HCT116 (cell line): ENCODE data around the gene PAM16. TPM values are rescaled to one million over a fixed set of nuclear protein-coding genes. Genes with fewer than 3 reads are reported as not detected.

Source experiments
- ATAC-seq: fragments of 200-7000 bp; cut with Tn5 transposase; 2 replicates; pipeline ENCODE4 v1.9.1; 2020; ENCODE audit warnings: mild to moderate bottlenecking, moderate library complexity
- BruUV-seq: library from RNA; stranded (reverse); fragments of 400-500 nt; replicated peaks from 2 replicates; lab custom pipeline; 2021; lab: Mats Ljungman, UMichigan
- CTCF ChIA-PET: fragments of 300-600 bp; sonication (Branson Sonifier 250); formaldehyde crosslinking; loops from one replicate; lab custom pipeline; 2021; ENCODE audit warnings: antibody characterized with exemption; lab: Charles Lee
- POLR2A ChIA-PET: fragments of 300-600, 350-600 bp; sonication (Branson Sonifier 250); formaldehyde crosslinking; loops from one replicate; lab custom pipeline; 2021; ENCODE audit warnings: antibody characterized with exemption; lab: Charles Lee
- RAD21 ChIA-PET, 2 experiments: fragments of 300-600 bp; sonication (Branson Sonifier 250); formaldehyde crosslinking; loops; one replicate each; lab custom pipeline; 2023; ENCODE audit warnings: low total read pairs in 2 of 2; ENCODE audit not compliant: uncharacterized antibody in 2 of 2, unreplicated experiment in 2 of 2, low non-redundant PET in 1 of 2; lab: Charles Lee
- DNase-seq: peaks from one replicate; pipeline ENCODE4 v3.0.0-alpha.2; 2010; ENCODE audit warnings: low read depth, low spot score
- H2AFZ ChIP-seq: fragments of 200-600 bp; shearing (Covaris generic), sonication (generic); 2 replicates; pipeline ENCODE4 v1.6.1; 2017; ENCODE audit warnings: low read depth, mixed run types, mixed read lengths, antibody characterized with exemption, low read length; ENCODE audit not compliant: poor library complexity, severe bottlenecking
- H3K27ac ChIP-seq: 2 replicates; pipeline ENCODE4 v1.5.1; 2012; ENCODE audit warnings: low read depth, low read length
- H3K27me3 ChIP-seq: fragments of 200-600 bp; sonication (generic); 2 replicates; pipeline ENCODE4 v1.6.1; 2016; ENCODE audit warnings: mixed run types, low read length, mixed read lengths; ENCODE audit not compliant: insufficient read depth
- H3K36me3 ChIP-seq, 2 experiments: fragments of 200-500 bp in 1 of 2; fragments of 200-600 bp in 1 of 2; sonication (Bioruptor generic) in 1 of 2; sonication (generic) in 1 of 2; 2 replicates each; pipeline versions ENCODE4 v1.5.1 to v1.6.1; 2014 to 2016; ENCODE audit warnings: low read length in 2 of 2, inconsistent platforms in 1 of 2, mixed read lengths in 1 of 2, mixed run types in 1 of 2; ENCODE audit not compliant: insufficient read depth in 2 of 2, control insufficient read depth in 1 of 2
- H3K4me1 ChIP-seq, 2 experiments: fragments of 200-600 bp in 1 of 2; sonication (generic) in 1 of 2; 2 replicates each; pipeline versions ENCODE4 v1.5.1 to v1.6.1; 2012 to 2017; ENCODE audit warnings: low read length in 2 of 2, inconsistent platforms in 1 of 2, mild to moderate bottlenecking in 1 of 2, mixed read lengths in 1 of 2, mixed run types in 1 of 2, moderate library complexity in 1 of 2; ENCODE audit not compliant: insufficient read depth in 2 of 2, control insufficient read depth in 1 of 2
- H3K4me2 ChIP-seq: fragments of 200-600 bp; sonication (generic); 2 replicates; pipeline ENCODE4 v1.6.1; 2017; ENCODE audit warnings: mixed run types, low read length, mixed read lengths
- H3K4me3 ChIP-seq, 2 experiments: fragments of 200-600 bp in 1 of 2; sonication (generic) in 1 of 2; replicated peaks in 1 of 2; 2 replicates each; pipeline ENCODE4 v1.5.1; 2011 to 2016; ENCODE audit warnings: low read length in 2 of 2, control low read depth in 1 of 2, low read depth in 1 of 2, mild to moderate bottlenecking in 1 of 2, mixed read lengths in 1 of 2, mixed run types in 1 of 2
- H3K79me2 ChIP-seq: fragments of 200-600 bp; sonication (generic); 2 replicates; pipeline ENCODE4 v1.6.1; 2017; ENCODE audit warnings: mild to moderate bottlenecking, mixed run types, low read length, moderate library complexity, mixed read lengths; ENCODE audit not compliant: insufficient read depth
- H3K9ac ChIP-seq: fragments of 200-600 bp; sonication (generic); 2 replicates; pipeline ENCODE4 v1.6.1; 2016; ENCODE audit warnings: low read length, mixed read lengths
- H3K9me2 ChIP-seq: fragments of 200-600 bp; sonication (generic), shearing (Covaris generic); 2 replicates; pipeline ENCODE4 v1.6.1; 2017; ENCODE audit warnings: mixed run types, mild to moderate bottlenecking, moderate library complexity; ENCODE audit not compliant: insufficient read depth
- H3K9me3 ChIP-seq, 2 experiments: fragments of 200-500 bp in 1 of 2; fragments of 200-600 bp in 1 of 2; sonication (Bioruptor generic) in 1 of 2; sonication (generic) in 1 of 2; 2 replicates each; pipeline ENCODE4 v1.6.1; 2014 to 2017; ENCODE audit warnings: low read length in 2 of 2, mixed read lengths in 2 of 2, inconsistent platforms in 1 of 2, low read depth in 1 of 2, mild to moderate bottlenecking in 1 of 2, mixed run types in 1 of 2, moderate library complexity in 1 of 2; ENCODE audit not compliant: control insufficient read depth in 1 of 2, insufficient read depth in 1 of 2
- H4K20me1 ChIP-seq: fragments of 200-600 bp; sonication (generic), shearing (Covaris generic); 2 replicates; pipeline ENCODE4 v1.6.1; 2017; ENCODE audit warnings: mixed run types, mild to moderate bottlenecking, moderate library complexity; ENCODE audit not compliant: insufficient read depth
- CEBPB ChIP-seq: IDR thresholded peaks from 2 replicates; pipeline ENCODE4 v1.6.1; 2012; ENCODE audit warnings: low read depth
- ELF1 ChIP-seq: IDR thresholded peaks from 2 replicates; pipeline ENCODE4 v1.6.1; 2012; ENCODE audit warnings: low read depth, borderline replicate concordance
- EZH2phosphoT487 ChIP-seq: fragments of 200-600 bp; IDR thresholded peaks from 2 replicates; pipeline ENCODE4 v1.6.1; 2018; ENCODE audit warnings: antibody characterized with exemption, borderline replicate concordance
- FOSL1 ChIP-seq: IDR thresholded peaks from 2 replicates; pipeline ENCODE4 v1.6.1; 2012; ENCODE audit warnings: low read depth
- POLR2A ChIP-seq: IDR thresholded peaks from 2 replicates; pipeline ENCODE4 v1.7.0; 2011; ENCODE audit warnings: borderline replicate concordance; ENCODE audit not compliant: insufficient read depth, insufficient read length; ENCODE audit errors: extremely low read depth
- RAD21 ChIP-seq: IDR thresholded peaks from 2 replicates; pipeline ENCODE4 v1.6.1; 2012; ENCODE audit warnings: low read depth, mild to moderate bottlenecking
- SIN3A ChIP-seq: IDR thresholded peaks from 2 replicates; pipeline ENCODE4 v1.6.1; 2012; ENCODE audit warnings: low read depth
- YY1 ChIP-seq: IDR thresholded peaks from 2 replicates; pipeline ENCODE4 v1.6.1; 2011; ENCODE audit warnings: low read length, low read depth, moderate library complexity, mild to moderate bottlenecking; ENCODE audit not compliant: insufficient replicate concordance; ENCODE audit errors: extremely low read depth
- intact Hi-C: fragments of 100-400 bp; cut with micrococcal nuclease; formaldehyde crosslinking; loops from 2 replicates; pipeline ENCODE4 v1.10.0; 2022
- total RNA-seq: library from RNA; stranded (reverse); gene quantifications from one replicate; pipeline ENCODE4 v1.2.1, GENCODE V29; 2021; ENCODE audit not compliant: unreplicated experiment
- TF ChIP-seq, protein P1 (sequence below): IDR thresholded peaks from 2 replicates; pipeline ENCODE4 v1.6.1; 2011; ENCODE audit warnings: mild to moderate bottlenecking, low read length, moderate library complexity; ENCODE audit not compliant: insufficient replicate concordance; ENCODE audit errors: extremely low read depth
- TF ChIP-seq, protein P2 (sequence below): IDR thresholded peaks from 2 replicates; pipeline ENCODE4 v1.6.1; 2012; ENCODE audit warnings: low read depth
- TF ChIP-seq, protein P3 (sequence below): IDR thresholded peaks from 2 replicates; pipeline ENCODE4 v1.6.1; 2012

The PAM16 gene
- total RNA-seq, 1 experiment from 2014 or later: 102 TPM

DNA sequence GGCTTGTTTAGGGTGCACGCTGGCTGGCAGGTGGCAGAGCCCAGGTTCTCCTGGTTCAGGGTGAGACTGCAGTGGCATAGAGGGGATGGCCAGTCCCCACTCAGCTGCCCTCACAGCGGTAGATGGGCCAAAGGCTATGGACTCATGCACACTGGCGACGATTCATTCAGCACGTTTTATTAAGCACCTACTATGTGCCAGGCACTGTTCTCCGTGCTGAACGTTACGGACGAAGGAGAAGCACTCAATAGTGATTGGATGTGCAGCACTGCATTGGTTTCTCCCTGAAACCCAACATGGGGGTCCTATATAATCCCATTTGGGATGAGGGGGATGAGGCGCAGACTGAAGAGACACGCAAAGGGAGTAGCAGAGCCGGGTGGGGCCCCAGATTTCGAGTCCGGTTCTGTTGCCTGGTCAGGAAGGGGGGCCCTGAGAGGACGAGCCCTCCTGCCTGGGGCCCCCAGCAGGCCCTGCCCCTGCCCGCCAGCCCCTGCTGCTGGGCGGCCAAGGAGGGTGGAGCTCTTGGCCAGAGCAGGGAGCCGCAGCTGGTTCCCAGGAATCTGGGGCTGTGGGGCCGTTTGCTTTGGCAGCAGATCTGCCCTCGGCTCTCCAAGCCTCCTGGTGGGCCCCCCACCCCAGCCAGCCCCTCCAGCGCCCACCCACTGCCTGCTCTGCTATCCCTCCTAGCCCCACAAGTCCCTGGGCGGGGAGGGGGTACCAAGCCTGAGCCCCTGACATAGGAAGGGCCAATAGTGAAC, 26.4 kb downstream of the PAM16 start:
- intact Hi-C loops: no loop called here

More for the DNA sequence above, 26.4 kb downstream of the PAM16 start:
- DNase-seq (no peak), ATAC-seq (no peak; the same call in 1 of the 2 replicates)
- H3K4me3 ChIP-seq: no peak overlapping the region
- no peak overlapping the region for H2AFZ ChIP-seq
- H3K36me3 ChIP-seq: no peaks in the 10 kb centered on the region
- peaks cover 91% of the 10 kb centered on the region for H3K79me2 ChIP-seq
- H3K4me2 ChIP-seq: no peak overlapping the region
- RAD21 ChIA-PET: interaction anchor here in 1 of 2 experiments (1.0 kb wide), 1 partner anchor 18 kb away, joined by 3 read pairs; no protein-coding TSS in a partner anchor
- TF ChIP-seq RAD21: no peak
- TF ChIP-seq, protein P1, sequence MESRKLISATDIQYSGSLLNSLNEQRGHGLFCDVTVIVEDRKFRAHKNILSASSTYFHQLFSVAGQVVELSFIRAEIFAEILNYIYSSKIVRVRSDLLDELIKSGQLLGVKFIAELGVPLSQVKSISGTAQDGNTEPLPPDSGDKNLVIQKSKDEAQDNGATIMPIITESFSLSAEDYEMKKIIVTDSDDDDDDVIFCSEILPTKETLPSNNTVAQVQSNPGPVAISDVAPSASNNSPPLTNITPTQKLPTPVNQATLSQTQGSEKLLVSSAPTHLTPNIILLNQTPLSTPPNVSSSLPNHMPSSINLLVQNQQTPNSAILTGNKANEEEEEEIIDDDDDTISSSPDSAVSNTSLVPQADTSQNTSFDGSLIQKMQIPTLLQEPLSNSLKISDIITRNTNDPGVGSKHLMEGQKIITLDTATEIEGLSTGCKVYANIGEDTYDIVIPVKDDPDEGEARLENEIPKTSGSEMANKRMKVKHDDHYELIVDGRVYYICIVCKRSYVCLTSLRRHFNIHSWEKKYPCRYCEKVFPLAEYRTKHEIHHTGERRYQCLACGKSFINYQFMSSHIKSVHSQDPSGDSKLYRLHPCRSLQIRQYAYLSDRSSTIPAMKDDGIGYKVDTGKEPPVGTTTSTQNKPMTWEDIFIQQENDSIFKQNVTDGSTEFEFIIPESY: no peak
- TF ChIP-seq YY1: no peak
- TF ChIP-seq, protein P2, sequence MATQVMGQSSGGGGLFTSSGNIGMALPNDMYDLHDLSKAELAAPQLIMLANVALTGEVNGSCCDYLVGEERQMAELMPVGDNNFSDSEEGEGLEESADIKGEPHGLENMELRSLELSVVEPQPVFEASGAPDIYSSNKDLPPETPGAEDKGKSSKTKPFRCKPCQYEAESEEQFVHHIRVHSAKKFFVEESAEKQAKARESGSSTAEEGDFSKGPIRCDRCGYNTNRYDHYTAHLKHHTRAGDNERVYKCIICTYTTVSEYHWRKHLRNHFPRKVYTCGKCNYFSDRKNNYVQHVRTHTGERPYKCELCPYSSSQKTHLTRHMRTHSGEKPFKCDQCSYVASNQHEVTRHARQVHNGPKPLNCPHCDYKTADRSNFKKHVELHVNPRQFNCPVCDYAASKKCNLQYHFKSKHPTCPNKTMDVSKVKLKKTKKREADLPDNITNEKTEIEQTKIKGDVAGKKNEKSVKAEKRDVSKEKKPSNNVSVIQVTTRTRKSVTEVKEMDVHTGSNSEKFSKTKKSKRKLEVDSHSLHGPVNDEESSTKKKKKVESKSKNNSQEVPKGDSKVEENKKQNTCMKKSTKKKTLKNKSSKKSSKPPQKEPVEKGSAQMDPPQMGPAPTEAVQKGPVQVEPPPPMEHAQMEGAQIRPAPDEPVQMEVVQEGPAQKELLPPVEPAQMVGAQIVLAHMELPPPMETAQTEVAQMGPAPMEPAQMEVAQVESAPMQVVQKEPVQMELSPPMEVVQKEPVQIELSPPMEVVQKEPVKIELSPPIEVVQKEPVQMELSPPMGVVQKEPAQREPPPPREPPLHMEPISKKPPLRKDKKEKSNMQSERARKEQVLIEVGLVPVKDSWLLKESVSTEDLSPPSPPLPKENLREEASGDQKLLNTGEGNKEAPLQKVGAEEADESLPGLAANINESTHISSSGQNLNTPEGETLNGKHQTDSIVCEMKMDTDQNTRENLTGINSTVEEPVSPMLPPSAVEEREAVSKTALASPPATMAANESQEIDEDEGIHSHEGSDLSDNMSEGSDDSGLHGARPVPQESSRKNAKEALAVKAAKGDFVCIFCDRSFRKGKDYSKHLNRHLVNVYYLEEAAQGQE: no peak
- TF ChIP-seq POLR2A: no peak
- TF ChIP-seq SIN3A: no peak
- no peak for TF ChIP-seq ELF1
- no peak for TF ChIP-seq FOSL1
- no peak for TF ChIP-seq EZH2phosphoT487
- TF ChIP-seq, protein P3, sequence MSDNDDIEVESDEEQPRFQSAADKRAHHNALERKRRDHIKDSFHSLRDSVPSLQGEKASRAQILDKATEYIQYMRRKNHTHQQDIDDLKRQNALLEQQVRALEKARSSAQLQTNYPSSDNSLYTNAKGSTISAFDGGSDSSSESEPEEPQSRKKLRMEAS: no peak
- no peak for TF ChIP-seq CEBPB
- no peak overlapping the region for H3K27ac ChIP-seq
- CTCF ChIA-PET: interaction anchor here (1.2 kb wide), 2 partner anchors 15 to 36 kb away, joined by 3 to 4 read pairs; no protein-coding TSS in a partner anchor
- POLR2A ChIA-PET: no interaction called here
- no peaks in the 10 kb centered on the region for H3K9me2 ChIP-seq
- H4K20me1 ChIP-seq: no peaks in the 10 kb centered on the region
- H3K9ac ChIP-seq: no peak overlapping the region
- no TSS peak for BruUV-seq
- H3K4me1 ChIP-seq: peaks cover 9 to 47% of the 10 kb centered on the region in 2 experiments; a peak in 3 of 4 replicates
- no peaks in the 10 kb centered on the region for H3K9me3 ChIP-seq
- no peaks in the 10 kb centered on the region for H3K27me3 ChIP-seq
